ENCODE measurements around the gene MRGPRE.
"Not testable (repeated sequence)": the region's sequence is repeated elsewhere in the genome, so short reads cannot be mapped to it uniquely, and the experiment has no call there.

Gene MRGPRE, protein sequence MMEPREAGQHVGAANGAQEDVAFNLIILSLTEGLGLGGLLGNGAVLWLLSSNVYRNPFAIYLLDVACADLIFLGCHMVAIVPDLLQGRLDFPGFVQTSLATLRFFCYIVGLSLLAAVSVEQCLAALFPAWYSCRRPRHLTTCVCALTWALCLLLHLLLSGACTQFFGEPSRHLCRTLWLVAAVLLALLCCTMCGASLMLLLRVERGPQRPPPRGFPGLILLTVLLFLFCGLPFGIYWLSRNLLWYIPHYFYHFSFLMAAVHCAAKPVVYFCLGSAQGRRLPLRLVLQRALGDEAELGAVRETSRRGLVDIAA

DNA sequence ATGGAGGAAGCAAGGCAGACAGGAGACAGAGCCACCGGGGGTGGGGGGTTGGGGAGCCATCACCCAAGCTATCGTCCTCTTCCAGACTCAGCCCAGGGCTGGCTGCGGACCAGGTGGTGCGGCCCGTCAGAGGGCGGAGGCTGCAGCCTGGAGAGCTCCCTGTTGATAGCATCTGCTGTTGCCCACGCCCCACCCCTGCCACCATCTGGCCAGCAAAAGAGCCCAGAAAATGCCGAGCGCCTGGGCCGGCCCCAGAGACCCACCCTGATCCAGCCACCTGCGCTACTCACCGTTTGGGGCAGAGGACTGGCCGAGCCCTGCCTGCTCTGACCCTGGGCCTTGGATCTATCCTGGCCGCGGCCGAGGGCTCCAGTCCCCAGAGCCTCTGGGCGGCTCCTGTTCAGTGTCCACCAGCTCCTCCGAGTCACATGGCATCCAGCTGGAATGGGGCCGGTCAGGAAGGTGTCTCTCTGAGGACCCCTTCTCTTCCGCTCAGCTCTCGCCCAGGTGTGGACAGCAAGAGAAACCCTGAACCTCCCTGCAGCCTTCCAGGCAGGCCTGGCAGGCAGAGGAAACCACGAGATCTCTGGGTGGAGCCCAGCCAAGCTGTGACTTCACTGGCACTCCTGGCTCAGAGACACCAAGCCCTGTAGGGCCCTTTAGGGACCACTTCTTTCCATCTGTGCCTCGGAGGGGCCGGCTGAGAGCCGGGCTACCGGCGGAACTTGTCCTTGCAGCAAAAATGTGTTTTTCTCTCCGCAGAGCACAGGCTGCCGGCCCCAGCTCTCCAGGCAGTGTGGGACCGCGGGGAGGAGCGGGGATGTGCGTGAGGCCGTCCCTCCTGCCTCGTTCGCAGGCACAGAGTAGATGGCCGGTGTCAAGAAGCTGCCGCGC is at the start of gene MRGPRE:
Gene MRGPRE (minus strand): TSS at position 567 of the 894 bp plus-strand sequence. CDS start 3,618 bp downstream, outside the sequence.
- no peak for FAIRE-seq

DNA sequence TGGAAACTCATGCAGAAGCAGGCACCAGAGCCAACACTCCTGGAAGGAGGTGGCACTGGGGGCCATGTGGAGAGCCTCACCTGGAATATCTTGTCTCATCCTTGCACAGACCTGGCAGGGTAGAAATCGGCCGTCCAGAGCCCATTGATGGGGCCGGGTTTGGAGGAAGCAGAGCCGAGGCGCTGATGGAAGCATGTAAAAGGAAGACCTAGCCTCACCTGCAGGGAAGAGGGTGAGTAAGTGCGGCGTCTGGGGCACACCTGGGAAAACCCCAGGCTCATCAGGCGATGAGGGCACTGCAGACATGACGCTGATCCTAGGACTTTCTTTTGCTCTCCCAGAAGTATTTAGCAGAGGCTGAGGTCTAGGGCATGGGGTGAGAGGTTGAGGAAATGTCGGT is 48.9 kb upstream of the MRGPRE start:
- not testable (repeated sequence) for FAIRE-seq

DNA sequence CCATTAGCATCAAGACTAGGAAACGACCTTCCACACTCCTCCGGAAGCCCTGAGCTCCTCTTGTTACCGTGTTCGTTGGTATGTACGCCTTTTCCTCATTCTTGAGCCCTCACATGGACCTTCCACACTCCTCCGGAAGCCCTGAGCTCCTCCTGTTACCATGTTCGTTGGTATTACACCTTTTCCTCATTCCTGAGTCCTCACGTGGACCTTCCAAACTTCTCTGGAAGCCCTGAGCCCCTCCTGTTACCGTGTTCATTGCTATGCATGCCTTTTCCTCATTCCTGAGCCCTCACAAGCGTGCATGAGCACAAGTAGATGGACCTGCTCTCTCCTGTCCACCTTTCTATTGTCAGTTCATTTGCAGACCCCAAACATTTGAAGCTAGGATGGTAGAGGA is 48.4 kb upstream of the MRGPRE start:
- not testable (repeated sequence) for FAIRE-seq

DNA sequence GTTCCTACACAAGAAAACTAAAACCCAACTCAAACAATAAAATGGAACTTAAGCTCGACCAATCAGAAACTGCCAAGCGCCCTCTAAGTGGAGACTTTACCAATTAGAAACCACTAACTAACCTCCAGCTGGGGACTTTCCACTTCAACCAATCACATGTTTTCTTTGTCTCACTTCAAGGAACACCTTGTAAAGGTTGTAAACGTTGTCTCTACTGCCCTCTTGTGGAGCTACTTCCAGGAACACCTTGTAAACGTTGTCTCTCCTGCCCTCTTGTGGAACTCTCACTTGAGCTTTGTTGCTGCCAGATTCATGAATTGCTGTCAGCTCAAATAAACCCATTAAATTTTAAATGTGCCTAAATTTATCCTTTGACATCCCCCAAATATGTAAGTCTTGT is 46.7 kb upstream of the MRGPRE start:
- peak; percentile 39 for FAIRE-seq

DNA sequence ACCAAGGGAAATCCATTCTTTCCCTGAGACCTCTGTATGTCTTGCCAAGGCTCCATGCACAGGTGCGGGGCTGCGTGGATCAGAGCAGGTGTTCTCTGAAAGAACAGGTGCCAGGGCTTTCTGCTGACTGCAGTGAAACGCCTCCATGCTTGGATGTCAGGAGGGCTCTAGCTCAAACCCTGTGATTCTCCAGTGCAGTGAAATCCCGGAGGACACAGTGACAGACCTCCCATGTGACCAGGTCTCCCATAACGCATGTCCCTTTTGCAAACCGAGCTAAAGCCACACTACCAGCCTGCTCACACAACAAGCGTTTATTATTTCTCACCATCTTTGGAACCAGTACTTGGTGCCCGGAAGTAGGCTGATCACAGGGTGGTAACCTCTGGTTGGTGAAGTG is 41.4 kb upstream of the MRGPRE start:
- not testable (repeated sequence) for FAIRE-seq

DNA sequence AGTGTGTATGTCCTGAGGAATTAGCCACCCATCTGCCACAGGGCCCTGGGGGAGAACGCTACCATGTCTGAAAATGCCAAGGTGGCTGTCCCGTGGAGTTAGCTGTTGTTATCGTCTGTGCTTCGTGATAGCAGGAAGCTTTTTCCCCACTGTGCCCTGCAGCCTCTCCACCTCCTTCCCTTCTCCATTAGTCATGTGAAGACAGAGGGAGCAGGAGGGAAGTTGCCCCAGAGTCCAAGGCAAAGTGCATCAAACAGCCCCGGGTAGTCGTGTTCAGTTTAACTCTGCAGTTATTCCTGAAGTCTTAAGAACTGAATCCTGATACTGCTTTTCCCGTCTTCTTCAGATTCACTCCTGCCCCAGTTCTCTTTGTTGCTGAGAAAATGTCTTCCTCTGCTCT is 30.3 kb upstream of the MRGPRE start:
- not testable (repeated sequence) for FAIRE-seq

DNA sequence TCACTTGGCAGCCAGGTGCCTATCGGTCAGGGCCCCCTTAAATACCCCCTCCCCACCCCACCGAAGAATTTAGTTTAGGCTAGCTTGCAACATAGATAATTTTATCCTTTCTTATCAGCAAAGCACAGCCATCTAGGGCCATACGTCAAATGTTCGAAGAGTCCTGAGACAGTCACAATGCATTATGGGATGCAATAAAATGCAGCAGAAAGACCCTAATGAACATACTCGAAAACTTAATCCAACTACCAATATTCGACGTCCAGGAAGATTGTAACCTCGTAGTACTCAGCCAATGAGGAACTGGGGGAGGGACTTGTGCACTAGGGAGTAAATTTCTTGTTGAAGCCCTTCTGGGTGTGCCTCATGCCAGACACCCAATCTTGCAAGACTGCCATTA is 29.6 kb upstream of the MRGPRE start:
- FAIRE-seq: not testable (repeated sequence)

DNA sequence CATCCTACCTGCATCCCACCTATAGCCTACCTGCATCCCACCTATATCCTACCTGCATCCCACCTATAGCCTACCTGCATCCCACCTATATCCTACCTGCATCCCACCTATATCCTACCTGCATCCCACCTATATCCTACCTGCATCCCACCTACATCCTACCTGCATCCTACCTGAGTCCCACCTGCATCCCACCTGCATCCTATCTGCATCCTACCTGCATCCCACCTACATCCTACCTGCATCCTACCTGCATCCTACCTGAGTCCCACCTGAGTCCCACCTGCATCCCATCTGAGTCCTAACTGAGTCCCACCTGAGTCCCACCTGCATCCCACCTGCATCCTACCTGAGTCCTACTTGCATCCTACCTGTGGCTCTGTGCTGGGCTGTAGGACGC is 25.3 kb upstream of the MRGPRE start:
- not testable (repeated sequence) for FAIRE-seq

DNA sequence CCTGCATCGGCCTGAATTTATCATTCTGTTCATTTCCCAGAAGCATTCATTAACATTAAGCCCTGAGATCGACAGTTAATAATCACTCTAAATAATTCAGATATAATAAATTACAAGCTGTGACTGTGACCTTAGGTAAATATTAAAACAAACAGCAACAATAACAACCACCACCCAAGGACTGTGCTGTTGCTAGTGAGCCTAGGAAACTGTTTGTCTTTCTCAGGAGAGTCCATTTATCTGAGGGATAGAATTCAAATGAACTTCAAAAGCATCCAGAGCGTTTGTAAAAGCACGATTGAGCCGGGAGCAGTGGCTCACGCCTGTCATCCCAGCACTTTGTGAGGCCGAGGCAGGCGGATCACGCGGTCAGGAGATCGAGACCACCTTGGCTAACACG is 23.0 kb upstream of the MRGPRE start:
- FAIRE-seq: not testable (repeated sequence)

DNA sequence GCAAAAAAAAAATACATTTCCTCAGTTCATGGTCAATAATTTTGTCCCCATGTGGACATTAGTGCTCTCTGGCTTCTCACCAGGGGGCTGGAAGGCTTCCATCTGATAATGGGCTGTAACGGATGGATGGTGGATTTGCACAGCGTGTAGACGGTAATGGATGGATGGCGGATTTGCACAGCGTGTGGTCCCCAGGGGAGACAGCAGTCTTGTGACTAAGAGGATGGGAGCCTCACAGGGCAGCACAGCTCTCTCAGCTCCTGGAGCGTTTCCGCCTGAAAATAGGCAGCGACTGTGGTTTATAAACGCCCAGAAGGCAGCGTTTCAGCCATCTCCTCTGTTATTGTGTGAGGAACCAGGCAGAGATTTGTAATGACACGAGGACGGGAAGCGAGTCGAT is 22.6 kb upstream of the MRGPRE start:
- FAIRE-seq: not testable (repeated sequence)

DNA sequence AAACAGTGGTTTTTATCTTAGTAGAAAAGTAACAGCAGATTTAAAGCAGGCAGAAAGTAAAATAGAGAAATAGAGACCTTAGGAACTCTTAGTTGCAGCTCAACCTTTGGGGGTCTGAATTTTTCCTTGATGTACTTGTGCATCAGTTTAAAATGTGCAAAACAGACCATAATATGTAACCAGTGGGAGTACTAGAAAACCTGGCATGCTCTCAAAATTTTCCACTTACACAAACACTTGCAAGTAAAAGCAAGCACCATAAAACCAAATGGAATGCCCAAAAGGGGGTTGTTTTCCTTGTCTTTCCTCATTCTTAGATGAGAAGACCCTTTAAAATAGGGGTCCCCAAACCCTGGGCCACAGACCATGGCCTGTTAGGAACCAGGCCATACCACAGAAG is 12.9 kb upstream of the MRGPRE start:
- FAIRE-seq: no peak

DNA sequence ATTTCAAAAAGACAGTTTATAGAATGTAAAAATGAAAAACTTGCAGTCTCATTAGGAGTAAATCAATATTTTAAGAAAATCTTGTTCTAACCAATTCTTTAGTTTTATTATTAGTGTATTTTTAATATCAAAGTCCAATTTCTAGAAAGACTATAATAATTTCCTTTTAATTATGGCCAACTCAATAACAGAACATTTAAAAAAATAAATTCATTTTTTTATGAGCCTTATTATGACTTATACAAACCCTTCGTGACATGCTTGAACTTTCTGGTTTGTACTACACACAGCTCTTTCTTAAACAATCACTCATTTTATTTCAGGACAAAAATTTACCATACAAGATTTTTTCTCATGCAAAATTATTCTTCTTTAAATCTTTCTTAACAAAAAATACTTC is 11.7 kb upstream of the MRGPRE start:
- no peak for FAIRE-seq

DNA sequence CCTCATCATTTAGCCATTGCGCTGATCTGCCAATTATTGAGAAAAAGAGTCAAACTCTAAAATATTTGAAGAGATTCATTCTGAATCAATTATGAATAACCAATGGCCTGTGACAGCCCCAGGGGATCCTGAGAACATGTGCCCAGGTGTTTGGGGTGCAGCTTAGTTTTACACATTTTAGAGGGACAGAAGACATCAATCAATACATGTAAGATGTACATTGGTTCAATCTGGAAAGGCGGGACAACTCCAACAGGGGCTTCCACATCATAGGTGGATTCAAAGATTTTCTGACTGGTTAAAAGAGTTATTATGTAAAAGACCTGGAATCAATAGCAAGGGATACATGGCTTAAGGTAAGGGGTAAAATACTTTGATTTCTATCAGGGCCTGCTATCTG is 4.9 kb upstream of the MRGPRE start:
- no peak for FAIRE-seq

DNA sequence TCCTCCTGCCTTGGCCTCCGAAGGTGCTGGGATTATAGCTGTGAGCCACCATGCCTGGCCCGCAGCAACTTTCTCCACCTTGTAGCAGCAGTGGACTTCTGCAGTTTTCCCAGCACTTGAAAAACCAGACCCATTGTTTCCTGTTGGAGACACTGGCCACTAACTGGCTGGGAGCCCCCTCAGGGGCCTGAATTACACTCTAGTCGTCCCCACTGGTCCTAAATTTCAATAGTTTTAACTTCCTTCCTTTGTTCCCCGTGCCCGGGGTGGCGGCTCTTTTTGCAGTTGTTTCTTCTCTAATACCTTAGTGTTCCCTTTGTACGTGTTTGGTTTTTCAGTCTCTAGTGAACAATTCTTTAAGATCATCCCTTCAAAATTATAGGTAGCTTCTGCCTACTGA is 2.6 kb upstream of the MRGPRE start:
- no peak for FAIRE-seq

DNA sequence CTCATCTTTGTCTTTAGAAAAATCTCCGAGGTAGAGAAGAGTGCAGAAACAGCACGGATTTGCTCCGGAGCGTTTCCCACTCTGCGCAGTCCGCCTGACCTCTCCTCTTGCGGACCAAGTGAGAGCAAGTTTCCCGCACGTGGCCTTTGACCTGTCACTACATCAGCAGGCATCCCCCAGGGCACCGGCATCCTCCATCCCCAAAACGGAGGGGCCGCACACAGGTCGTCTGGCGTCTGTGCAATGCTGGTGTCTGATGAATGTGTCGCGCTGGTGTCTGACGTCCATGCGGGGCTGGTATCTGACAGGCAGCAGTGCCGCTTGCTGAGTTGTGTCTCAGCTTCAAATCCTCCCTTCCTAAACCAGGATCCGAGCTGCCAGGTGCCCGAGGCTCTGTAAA is 739 bp upstream of the MRGPRE start:
- FAIRE-seq: no peak

DNA sequence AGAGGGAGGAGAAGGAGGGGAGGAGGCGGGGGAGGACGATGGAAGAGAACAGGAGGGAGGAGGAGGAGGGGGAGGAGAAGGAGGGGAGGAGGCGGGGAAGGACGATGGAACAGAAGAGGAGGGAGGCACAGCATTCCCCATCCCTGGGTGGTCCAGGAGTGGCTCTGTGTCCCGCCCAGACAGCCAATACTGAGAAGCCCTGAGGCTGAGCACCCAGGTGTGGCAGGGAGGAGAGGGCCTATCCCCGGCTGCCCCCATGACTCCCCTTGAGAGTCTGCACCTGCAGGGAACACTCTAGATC is 717 bp downstream of the MRGPRE start:
- no peak for FAIRE-seq

DNA sequence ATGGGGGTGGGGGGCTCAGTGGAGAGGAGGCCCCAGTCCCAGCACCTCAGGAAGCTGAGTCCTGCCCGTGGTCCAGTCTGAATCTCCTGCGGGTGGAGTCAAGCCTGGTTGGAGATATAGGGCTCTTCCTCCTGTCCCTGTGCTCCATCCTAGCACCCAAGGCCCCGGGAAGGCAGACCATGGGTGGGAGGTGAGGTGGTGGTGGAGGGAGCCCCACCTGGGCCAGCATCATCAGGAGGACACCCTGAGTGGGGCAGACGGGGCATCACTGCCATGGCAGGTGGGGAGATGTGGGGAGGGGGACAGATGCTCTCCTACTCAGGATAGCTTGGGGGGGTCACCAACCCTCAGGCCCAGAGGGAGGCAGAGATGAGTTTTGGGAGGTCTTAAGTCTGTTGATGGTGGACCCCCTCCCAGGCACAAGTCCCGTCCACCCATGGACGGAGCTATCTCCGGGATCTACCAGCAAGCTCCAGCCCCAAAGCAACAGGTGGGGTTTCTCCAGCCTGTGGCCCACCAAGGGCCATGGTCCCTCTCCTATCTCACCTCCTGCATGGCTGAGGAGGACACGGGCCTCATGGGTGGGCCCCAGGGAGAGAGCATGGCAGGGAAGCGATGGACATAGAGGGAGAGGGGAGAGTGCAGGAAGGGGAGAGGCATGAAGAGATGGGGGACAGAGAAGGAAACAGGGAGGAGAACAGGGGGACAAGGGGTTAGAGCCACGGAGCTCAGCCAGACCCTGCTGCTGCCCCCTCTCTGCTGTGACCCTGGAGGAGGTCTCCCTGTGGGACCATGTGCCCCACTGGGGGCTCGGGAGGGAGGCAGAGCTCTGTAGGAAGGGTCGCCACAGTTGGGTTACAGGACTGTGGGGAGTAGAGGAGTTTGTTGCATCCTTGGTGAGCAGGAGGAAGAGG is 1.3 kb downstream of the MRGPRE start:
- FAIRE-seq: no peak

DNA sequence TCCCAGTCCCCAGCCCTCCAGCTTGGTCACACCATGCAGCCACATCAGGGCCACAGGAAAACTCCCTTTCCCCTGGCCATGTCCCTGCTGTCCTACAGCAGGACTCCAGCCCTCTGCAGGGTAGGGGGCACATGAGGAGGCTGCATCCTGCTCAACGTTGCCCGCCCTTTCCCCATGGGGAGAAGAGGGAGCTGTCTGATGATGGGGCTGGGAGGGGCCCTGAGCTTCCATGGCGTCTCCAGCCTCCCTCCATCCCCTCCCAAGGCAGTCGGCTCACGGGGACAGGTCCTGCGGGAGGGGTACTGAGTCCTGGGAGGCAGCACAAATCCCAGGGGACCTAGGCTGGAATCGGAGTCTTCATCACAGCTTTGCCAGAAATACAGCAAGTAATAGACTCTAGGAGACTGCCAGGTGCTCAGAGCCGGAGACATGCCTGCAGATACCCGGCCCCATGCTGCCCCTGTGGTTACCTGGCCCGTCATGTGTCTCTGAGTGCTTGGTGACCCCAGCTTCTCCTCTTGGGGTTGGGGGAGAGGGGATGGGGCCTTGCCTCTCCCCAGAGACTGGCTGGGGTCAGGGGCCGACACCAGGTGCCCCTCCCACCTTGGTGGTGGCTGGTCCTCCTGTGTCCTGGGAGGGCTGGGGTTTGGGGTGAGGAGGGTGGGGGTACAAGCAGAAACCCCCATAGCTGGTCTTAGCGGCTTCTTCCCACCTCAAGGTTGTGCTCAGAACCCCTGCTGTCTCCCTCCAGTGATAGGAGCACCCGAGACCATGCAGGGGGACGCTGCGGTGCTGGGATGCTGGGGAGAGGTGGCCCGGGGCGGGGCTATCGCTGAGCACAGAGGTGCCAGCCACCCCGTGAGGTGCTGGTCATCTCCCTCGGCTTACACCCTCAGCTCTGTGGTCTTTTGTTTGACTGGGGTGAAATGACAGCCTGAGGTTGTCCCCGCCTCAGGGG is 2.3 kb downstream of the MRGPRE start:
- no peak for FAIRE-seq

DNA sequence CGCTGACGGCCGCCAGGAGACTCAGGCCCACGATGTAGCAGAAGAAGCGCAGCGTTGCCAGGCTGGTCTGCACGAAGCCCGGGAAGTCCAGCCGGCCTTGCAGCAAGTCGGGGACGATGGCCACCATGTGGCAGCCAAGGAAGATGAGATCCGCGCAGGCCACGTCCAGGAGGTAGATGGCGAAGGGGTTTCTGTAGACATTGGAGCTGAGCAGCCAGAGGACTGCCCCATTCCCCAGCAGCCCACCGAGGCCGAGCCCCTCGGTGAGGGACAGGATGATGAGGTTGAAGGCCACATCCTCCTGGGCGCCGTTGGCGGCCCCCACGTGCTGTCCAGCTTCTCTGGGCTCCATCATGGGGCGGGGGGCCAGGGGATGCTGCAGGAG is 3.8 kb downstream of the MRGPRE start:
- no peak for FAIRE-seq

DNA sequence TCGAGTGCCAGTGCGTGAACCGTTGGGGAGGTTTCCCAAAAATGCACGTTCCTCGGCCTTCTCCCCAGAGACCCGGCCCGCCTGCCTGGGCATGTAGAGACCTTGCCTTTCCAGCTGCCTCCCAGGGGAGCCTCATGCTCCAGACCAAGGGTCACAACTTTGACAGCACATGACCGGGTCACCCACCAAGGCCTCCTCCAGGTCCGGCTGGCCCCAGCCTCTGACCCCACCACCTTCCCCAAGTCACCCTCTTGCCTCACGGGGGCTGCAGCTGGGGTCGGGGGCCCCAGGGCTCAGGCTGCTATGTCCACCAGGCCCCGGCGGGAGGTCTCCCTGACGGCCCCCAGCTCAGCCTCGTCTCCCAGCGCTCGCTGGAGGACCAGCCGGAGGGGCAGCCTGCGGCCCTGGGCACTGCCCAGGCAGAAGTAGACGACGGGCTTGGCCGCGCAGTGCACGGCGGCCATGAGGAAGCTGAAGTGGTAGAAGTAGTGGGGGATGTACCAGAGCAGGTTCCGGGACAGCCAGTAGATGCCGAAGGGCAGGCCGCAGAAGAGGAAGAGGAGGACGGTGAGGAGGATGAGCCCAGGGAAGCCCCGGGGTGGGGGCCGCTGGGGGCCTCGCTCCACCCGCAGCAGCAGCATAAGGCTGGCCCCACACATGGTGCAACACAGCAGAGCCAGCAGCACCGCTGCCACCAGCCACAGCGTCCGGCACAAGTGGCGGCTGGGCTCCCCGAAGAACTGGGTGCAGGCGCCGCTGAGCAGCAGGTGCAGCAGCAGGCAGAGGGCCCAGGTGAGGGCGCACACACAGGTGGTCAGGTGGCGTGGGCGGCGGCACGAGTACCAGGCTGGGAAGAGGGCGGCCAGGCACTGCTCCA is 4.4 kb downstream of the MRGPRE start:
- FAIRE-seq: no peak
